ELR (cell line): ENCODE data around the gene AIFM2.
"Not testable (repeated sequence)": the region's sequence is repeated elsewhere in the genome, so short reads cannot be mapped to it uniquely, and the experiment has no call there.

ENCODE experiments used
- DNase-seq: peaks from one replicate; pipeline ENCODE4 v3.0.0-alpha.2; 2015; ENCODE audit warnings: low read depth

The AIFM2 gene

GRCh38 chr10:70090951-70091350, 41.7 kb downstream of the AIFM2 start:
- no peak for DNase-seq

- DNase-seq = peak; percentile 3
These were observed 42.6 kb downstream of the AIFM2 start for GRCh38 chr10:70090013-70090412.

GRCh38 chr10:70088308-70088698, 44.3 kb downstream of the AIFM2 start:
- DNase-seq = no peak

DNA sequence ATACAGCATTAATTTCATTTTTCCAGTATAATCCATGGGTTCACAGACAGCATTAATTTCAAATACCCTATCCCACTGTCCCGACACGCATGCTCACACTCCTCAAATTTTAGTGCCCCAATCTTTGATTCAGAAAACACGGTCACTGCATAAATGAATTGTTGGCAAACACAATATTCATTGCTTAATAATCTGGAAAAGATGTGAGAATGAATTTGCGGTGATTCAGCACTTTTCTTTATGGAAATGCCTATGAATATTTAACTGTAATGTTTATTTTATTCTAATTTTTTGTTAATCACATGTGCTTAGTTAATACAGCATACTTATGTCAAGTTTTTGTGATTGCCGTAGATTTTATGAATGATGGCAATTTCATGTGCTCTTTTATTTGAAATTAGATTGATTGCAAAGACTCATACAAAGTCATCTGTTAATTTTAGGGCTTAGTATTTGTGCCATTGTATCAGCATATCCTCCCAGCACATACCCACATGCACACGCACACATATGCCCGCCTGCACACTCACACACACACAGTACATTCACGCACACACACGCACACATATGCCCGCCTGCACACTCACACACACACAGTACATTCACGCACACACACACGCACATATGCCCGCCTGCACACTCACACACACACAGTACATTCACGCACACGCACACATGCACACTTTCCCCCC, 44.9 kb downstream of the AIFM2 start:
- no peak for DNase-seq

DNA sequence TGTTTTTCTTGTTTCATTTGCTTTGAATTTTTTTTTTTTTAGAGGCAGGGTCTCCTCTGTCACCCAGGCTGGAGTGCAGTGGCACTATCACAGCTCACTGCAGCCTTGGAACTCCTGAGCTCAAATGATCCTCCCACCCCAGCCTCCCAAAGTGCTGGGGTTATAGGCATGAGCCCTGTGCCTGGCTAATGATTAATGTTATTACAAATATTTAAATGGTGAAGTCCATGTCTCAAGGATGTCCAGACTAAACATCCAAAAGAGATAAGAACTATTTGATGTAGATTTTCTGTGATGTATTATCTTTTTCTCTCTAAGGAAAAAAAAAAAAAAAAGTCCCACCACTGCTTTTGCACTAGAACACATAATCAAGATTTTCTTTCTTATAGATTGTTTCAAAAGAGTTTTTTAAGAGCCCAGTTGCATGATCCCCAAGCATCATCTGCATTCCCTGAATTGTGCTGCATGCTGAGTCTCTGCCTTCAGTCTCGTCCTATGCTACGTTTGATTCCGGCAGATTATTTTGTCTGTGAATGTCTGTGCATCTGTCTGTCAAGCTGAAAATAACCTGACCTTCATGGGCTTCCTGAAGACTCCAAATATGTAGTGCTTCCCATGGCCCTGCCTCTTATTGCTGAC, 46.5 kb downstream of the AIFM2 start:
- DNase-seq = no peak

GRCh38 chr10:70084189-70084588, 48.4 kb downstream of the AIFM2 start:
- peak; percentile 18 for DNase-seq

DNA sequence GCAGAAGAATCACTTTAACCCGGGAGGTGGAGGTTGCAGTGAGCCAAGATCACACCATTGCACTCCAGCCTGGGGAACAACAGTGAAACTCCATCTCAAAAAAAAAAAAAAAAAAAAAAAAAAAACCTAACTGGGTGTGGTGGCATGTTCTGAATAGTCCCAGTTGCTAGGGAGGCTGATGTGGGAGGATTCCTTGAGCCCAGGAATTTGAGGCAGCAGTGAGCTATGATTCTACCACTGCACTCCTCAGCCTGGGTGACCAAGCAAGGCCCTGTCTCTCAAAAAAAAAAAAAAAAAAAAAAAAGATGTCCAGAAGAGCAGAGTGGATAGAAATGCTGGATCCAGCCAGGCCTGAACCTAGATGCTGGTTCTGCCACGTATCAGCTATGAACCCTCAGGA, 51.8 kb downstream of the AIFM2 start:
- not testable (repeated sequence) for DNase-seq

GRCh38 chr10:70078937-70079336, 53.7 kb downstream of the AIFM2 start:
- DNase-seq = no peak

DNA sequence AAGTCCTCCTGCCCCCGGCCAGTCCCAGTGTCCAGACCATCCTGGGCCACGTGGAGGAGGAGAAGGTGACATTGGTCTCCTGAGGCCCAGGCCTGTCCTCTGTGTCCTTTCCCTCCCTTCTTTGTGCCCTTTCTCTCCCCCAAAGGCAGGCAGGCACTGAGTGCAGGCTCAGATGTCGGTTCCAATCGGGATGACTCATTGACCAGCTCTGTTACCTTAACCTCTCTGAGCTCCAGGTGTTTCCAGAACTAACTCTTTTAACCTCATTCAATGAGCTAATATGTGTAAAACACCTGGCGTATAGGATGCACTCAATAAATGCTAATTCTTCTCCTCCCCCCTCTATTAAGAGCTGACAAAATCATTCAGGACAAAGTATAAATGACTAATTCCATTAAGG, 54.3 kb downstream of the AIFM2 start:
- DNase-seq = no peak

- no peak for DNase-seq
These were observed 57.7 kb downstream of the AIFM2 start for GRCh38 chr10:70074971-70075370.

- no peak for DNase-seq
These were observed 58.5 kb downstream of the AIFM2 start for GRCh38 chr10:70074165-70074564.

DNA sequence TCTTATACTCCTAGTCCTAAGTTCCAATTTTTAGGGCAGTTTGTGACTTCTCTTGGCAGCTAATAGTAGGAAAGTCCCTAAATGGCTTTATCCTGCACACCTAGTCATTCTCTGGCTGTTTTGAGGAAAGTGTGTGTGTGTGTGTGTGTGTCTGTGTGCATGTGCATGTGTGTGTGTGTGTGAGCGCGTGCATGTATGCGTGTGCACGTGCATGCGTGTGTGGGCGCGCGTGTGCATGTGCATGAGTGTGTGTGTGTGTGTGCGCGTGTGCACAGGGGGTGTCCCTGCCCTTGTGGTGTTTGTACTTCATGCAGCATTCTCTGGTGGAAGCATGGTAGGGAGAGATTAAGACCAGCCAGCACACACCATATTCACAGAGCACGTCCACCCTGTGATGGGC, 61.8 kb downstream of the AIFM2 start:
- no peak for DNase-seq

- no peak for DNase-seq
These were observed 63.3 kb downstream of the AIFM2 start for GRCh38 chr10:70069346-70069745.

- no peak for DNase-seq
These were observed 63.7 kb downstream of the AIFM2 start for GRCh38 chr10:70068925-70069324.

GRCh38 chr10:70067586-70067985, 65.0 kb downstream of the AIFM2 start:
- no peak for DNase-seq

- DNase-seq = no peak
These were observed 66.4 kb downstream of the AIFM2 start for GRCh38 chr10:70066190-70066589.

DNA sequence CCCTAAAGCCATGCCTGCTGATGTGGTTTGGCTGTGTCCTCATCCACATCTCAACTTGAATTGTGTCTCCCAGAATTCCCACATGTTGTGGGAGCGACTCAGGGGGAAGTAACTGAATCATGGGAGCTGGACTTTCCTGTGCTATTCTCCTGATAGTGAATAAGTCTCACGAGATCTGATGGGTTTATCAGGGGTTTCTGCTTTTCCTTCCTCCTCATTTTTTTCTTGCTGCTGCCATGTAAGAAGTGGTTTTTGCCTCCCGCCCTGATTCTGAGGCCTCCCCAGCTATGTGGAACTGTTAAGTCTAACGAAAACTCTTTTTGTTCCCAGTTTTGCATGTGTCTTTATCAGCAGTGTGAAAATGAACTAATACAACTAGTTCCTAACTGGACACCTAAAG, 68.1 kb downstream of the AIFM2 start:
- peak; percentile 5 for DNase-seq

- DNase-seq = no peak
These were observed 69.1 kb downstream of the AIFM2 start for GRCh38 chr10:70063418-70064098.
